Naive thymus-derived CD4-positive, alpha-beta T cell (primary cell): ENCODE data around the gene CXCL10. TPM values are rescaled to one million over a fixed set of nuclear protein-coding genes. Genes with fewer than 3 reads are reported as not detected.
A peak's percentile ranks its signal among the peaks of the same experiment; 100 is the strongest.

Experiments used
- ATAC-seq: fragments of 150-1000 bp; cut with Tn5 transposase; 2 replicates; pipeline ENCODE4 v1.10.0; 2021; ENCODE audit warnings: mild to moderate bottlenecking, moderate library complexity
- CTCF ChIA-PET: fragments of 350-600 bp; sonication (Branson Sonifier 250); formaldehyde crosslinking; loops from one replicate; lab custom pipeline; 2021; ENCODE audit warnings: antibody characterized with exemption; lab: Charles Lee
- POLR2A ChIA-PET: fragments of 350-600 bp; sonication (Branson Sonifier 250); formaldehyde crosslinking; loops from one replicate; lab custom pipeline; 2021; ENCODE audit warnings: antibody characterized with exemption, inconsistent platforms; lab: Charles Lee
- DNase-seq, 9 donors: peaks; one replicate each; pipeline versions ENCODE4 v3.0.0 to v3.0.0-alpha.2; 2020 to 2022; ENCODE audit warnings: mixed read lengths in 1 of 9
- H3K27ac ChIP-seq: one replicate; pipeline ENCODE4 v1.7.0; 2013; ENCODE audit warnings: mild to moderate bottlenecking, low read depth, low read length, moderate library complexity
- H3K27me3 ChIP-seq, 2 donors: one replicate each; pipeline ENCODE4 v1.7.0; 2013; ENCODE audit warnings: low read length in 2 of 2, mild to moderate bottlenecking in 2 of 2, moderate library complexity in 2 of 2; ENCODE audit not compliant: control insufficient read depth in 2 of 2, insufficient read depth in 2 of 2
- H3K36me3 ChIP-seq, 3 experiments: 1 replicate in 2 of 3; 2 replicates in 1 of 3; pipeline ENCODE4 v1.7.0; 2013; ENCODE audit warnings: low read length in 3 of 3, mild to moderate bottlenecking in 3 of 3, moderate library complexity in 1 of 3; ENCODE audit not compliant: insufficient read depth in 3 of 3, control insufficient read depth in 2 of 3
- H3K4me1 ChIP-seq, 2 donors: one replicate each; pipeline ENCODE4 v1.7.0; 2013; ENCODE audit warnings: low read length in 2 of 2, mild to moderate bottlenecking in 2 of 2, moderate library complexity in 1 of 2; ENCODE audit not compliant: control insufficient read depth in 2 of 2, insufficient read depth in 2 of 2
- H3K4me3 ChIP-seq: 2 replicates; pipeline ENCODE4 v1.7.0; 2013; ENCODE audit warnings: mild to moderate bottlenecking, low read length
- H3K9me3 ChIP-seq, 3 experiments: 1 replicate in 2 of 3; 2 replicates in 1 of 3; pipeline ENCODE4 v1.7.0; 2013; ENCODE audit warnings: low read length in 3 of 3; ENCODE audit not compliant: control insufficient read depth in 2 of 3
- H3K27ac Mint-ChIP-seq, 9 donors: one replicate each; pipeline ENCODE4 v1.8.0; 2020 to 2022; ENCODE audit warnings: mixed read lengths in 9 of 9, mild to moderate bottlenecking in 8 of 9, moderate library complexity in 5 of 9, inconsistent platforms in 2 of 9
- H3K27me3 Mint-ChIP-seq, 5 donors: one replicate each; pipeline ENCODE4 v1.8.0; 2021 to 2022; ENCODE audit warnings: mixed read lengths in 5 of 5, mild to moderate bottlenecking in 1 of 5
- H3K36me3 Mint-ChIP-seq, 5 donors: one replicate each; pipeline ENCODE4 v1.8.0; 2020 to 2022; ENCODE audit warnings: mixed read lengths in 5 of 5, mild to moderate bottlenecking in 3 of 5, inconsistent platforms in 1 of 5
- H3K4me1 Mint-ChIP-seq, 7 donors: one replicate each; pipeline ENCODE4 v1.8.0; 2020 to 2022; ENCODE audit warnings: mixed read lengths in 7 of 7, mild to moderate bottlenecking in 3 of 7, inconsistent platforms in 1 of 7
- H3K4me3 Mint-ChIP-seq, 10 donors: one replicate each; pipeline ENCODE4 v1.8.0; 2020 to 2022; ENCODE audit warnings: mild to moderate bottlenecking in 10 of 10, mixed read lengths in 10 of 10, moderate library complexity in 6 of 10, inconsistent platforms in 2 of 10
- H3K9me3 Mint-ChIP-seq, 11 donors: one replicate each; pipeline ENCODE4 v1.8.0; 2020 to 2022; ENCODE audit warnings: mixed read lengths in 11 of 11, mild to moderate bottlenecking in 4 of 11, inconsistent platforms in 1 of 11, moderate library complexity in 1 of 11
- intact Hi-C, 2 donors: fragments of 100-400 bp; cut with micrococcal nuclease; formaldehyde crosslinking; loops; one replicate each; pipeline ENCODE4 v1.15.1; 2023
- polyA plus RNA-seq, 2 donors: library from polyadenylated mRNA; unstranded; fragments of 300-500 nt; fragmentation: Illumina TruSeq; gene quantifications; one replicate each; pipeline ENCODE4 v1.2.3, GENCODE V29; 2021
- total RNA-seq, 6 experiments: library from RNA in 5 of 6; stranded (reverse) in 5 of 6; gene quantifications; 1 replicate in 5 of 6; 2 replicates in 1 of 6; pipeline ENCODE4 v1.2.3 and lab custom pipeline; 2021 to 2026

The CXCL10 gene
- total RNA-seq (1 to 10 TPM in 1 of 5 experiments, under 1 TPM in 1, not detected in 3; 0.32 to 2.3 TPM), polyA plus RNA-seq (not detected), total RNA-seq (lab: John Stamatoyannopoulos, UW) (not detected)

- H3K4me3 ChIP-seq: no peak within 1 kb of the TSS
- Mint-ChIP-seq H3K9me3 (no peaks in the 10 kb centered on the region), H3K27me3 (no peaks in the 10 kb centered on the region), H3K36me3 (peaks cover 0 to 8% (median 0%) of the 10 kb centered on the region in 5 donors), H3K27ac (peak within 1 kb of the TSS in 1 of 9 donors; percentile 21), H3K4me1 (peaks cover 8 to 27% (median 22%) of the 10 kb centered on the region in 7 donors), H3K4me3 (peak within 1 kb of the TSS in 1 of 10 donors; percentile 4)
- intact Hi-C loops: loop anchor here in 1 of 2 donors (2.0 kb wide), 1 partner anchor 13 kb away; the partner anchor contains the start of gene CXCL11
- no peaks in the 10 kb centered on the region for H3K9me3 ChIP-seq
- ATAC-seq (peak; percentile 54), DNase-seq (peak in 1 of 9 donors; percentile 2)
- no peak within 1 kb of the TSS for H3K27ac ChIP-seq
- no peaks in the 10 kb centered on the region for H3K27me3 ChIP-seq
- H3K4me1 ChIP-seq: no peaks in the 10 kb centered on the region
- POLR2A ChIA-PET: no interaction called here
- no peaks in the 10 kb centered on the region for H3K36me3 ChIP-seq
- CTCF ChIA-PET: no interaction called here
These were observed at the start of gene CXCL10 for GRCh38 chr4:76023389-76023788. Gene CXCL10 (minus strand): TSS chr4:76023497. CDS start chr4:76023431, 66 bp downstream.

GRCh38 chr4:76072760-76073159 is 49.5 kb upstream of the CXCL10 start:
- DNase-seq: no peak
- H3K4me1 ChIP-seq: no peaks in the 10 kb centered on the region
- no peaks in the 10 kb centered on the region for H3K27me3 ChIP-seq
- H3K36me3 ChIP-seq: no peaks in the 10 kb centered on the region
- Mint-ChIP-seq H3K36me3 (no peaks in the 10 kb centered on the region), H3K4me3 (no peak overlapping the region), H3K27ac (no peak overlapping the region), H3K9me3 (no peaks in the 10 kb centered on the region), H3K27me3 (peaks cover 0 to 5% (median 0%) of the 10 kb centered on the region in 5 donors), H3K4me1 (no peaks in the 10 kb centered on the region)
- H3K4me3 ChIP-seq: no peak overlapping the region
- ChIA-PET CTCF (no interaction called here), POLR2A (no interaction called here)
- no peak overlapping the region for H3K27ac ChIP-seq
- H3K9me3 ChIP-seq: no peaks in the 10 kb centered on the region
- intact Hi-C loops: no loop called here
- ATAC-seq: no peak

GRCh38 chr4:76067652-76068286 is 44.5 kb upstream of the CXCL10 start:
- H3K27me3 Mint-ChIP-seq: peaks cover 0 to 7% (median 0%) of the 10 kb centered on the region in 5 donors
- Histone ChIP-seq H3K36me3 (no peaks in the 10 kb centered on the region), H3K27ac (no peak overlapping the region), H3K27me3 (no peaks in the 10 kb centered on the region), H3K9me3 (no peaks in the 10 kb centered on the region), H3K4me3 (no peak overlapping the region), H3K4me1 (no peaks in the 10 kb centered on the region)
- peak; percentile 30 to 72 (median 61) for DNase-seq
- ChIA-PET POLR2A (no interaction called here), CTCF (interaction anchor here (1.0 to 1.9 kb wide), 5 partner anchors 9 to 173 kb away, joined by 3 to 10 read pairs (median 5); no protein-coding TSS in a partner anchor)
- no peaks in the 10 kb centered on the region for H3K9me3 Mint-ChIP-seq
- H3K36me3 Mint-ChIP-seq: no peaks in the 10 kb centered on the region
- H3K27ac Mint-ChIP-seq: no peak overlapping the region
- no peaks in the 10 kb centered on the region for H3K4me1 Mint-ChIP-seq
- intact Hi-C loops: loop anchor here (1.0 to 5.0 kb wide), 5 partner anchors 72 to 172 kb away; no protein-coding TSS in a partner anchor
- ATAC-seq: peak; percentile 93
- H3K4me3 Mint-ChIP-seq: no peak overlapping the region

GRCh38 chr4:76066546-76066945 is 43.2 kb upstream of the CXCL10 start:
- H3K9me3 ChIP-seq: no peaks in the 10 kb centered on the region
- intact Hi-C loops: loop anchor here in 1 of 2 donors (5.0 kb wide), 1 partner anchor 169 kb away; no protein-coding TSS in a partner anchor
- H3K4me3 ChIP-seq: no peak overlapping the region
- Mint-ChIP-seq H3K27ac (no peak overlapping the region), H3K4me1 (peaks cover 0 to 3% (median 0%) of the 10 kb centered on the region in 7 donors), H3K36me3 (no peaks in the 10 kb centered on the region), H3K27me3 (peaks cover 0 to 7% (median 0%) of the 10 kb centered on the region in 5 donors), H3K9me3 (no peaks in the 10 kb centered on the region), H3K4me3 (no peak overlapping the region)
- ATAC-seq (no peak), DNase-seq (no peak)
- H3K36me3 ChIP-seq: no peaks in the 10 kb centered on the region
- ChIA-PET CTCF (interaction anchor here (0.7 to 1.9 kb wide), 8 partner anchors 10 to 232 kb away, joined by 3 to 10 read pairs (median 4); no protein-coding TSS in a partner anchor), POLR2A (no interaction called here)
- no peaks in the 10 kb centered on the region for H3K27me3 ChIP-seq
- H3K4me1 ChIP-seq: no peaks in the 10 kb centered on the region
- no peak overlapping the region for H3K27ac ChIP-seq

- ATAC-seq: peak; percentile 54
- H3K4me3 Mint-ChIP-seq: no peak overlapping the region
- POLR2A ChIA-PET: no interaction called here
These were observed 38.7 kb upstream of the CXCL10 start for GRCh38 chr4:76061982-76062381.

GRCh38 chr4:76061421-76061820 is 38.1 kb upstream of the CXCL10 start:
- no peaks in the 10 kb centered on the region for H3K9me3 Mint-ChIP-seq
- Histone ChIP-seq H3K36me3 (no peaks in the 10 kb centered on the region), H3K27ac (no peak overlapping the region), H3K9me3 (no peaks in the 10 kb centered on the region), H3K4me1 (no peaks in the 10 kb centered on the region), H3K27me3 (no peaks in the 10 kb centered on the region), H3K4me3 (no peak overlapping the region)
- CTCF ChIA-PET: interaction anchor here (0.6 to 1.0 kb wide), 3 partner anchors 32 to 137 kb away, joined by 3 to 4 read pairs (median 3); no protein-coding TSS in a partner anchor
- H3K27me3 Mint-ChIP-seq: peaks cover 0 to 8% (median under 1%) of the 10 kb centered on the region in 5 donors
- intact Hi-C loops: no loop called here
- ATAC-seq (no peak), DNase-seq (no peak)
- no peaks in the 10 kb centered on the region for H3K36me3 Mint-ChIP-seq
- no peak overlapping the region for H3K27ac Mint-ChIP-seq
- peaks cover 0 to 42% (median 0%) of the 10 kb centered on the region in 7 donors for H3K4me1 Mint-ChIP-seq
- POLR2A ChIA-PET: no interaction called here
- H3K4me3 Mint-ChIP-seq: no peak overlapping the region

More at GRCh38 chr4:76061982-76062381, 38.7 kb upstream of the CXCL10 start:
- Histone ChIP-seq H3K27ac (no peak overlapping the region), H3K27me3 (no peaks in the 10 kb centered on the region), H3K36me3 (no peaks in the 10 kb centered on the region), H3K9me3 (no peaks in the 10 kb centered on the region), H3K4me1 (no peaks in the 10 kb centered on the region), H3K4me3 (no peak overlapping the region)
- intact Hi-C loops: no loop called here
- DNase-seq: no peak
- no peaks in the 10 kb centered on the region for H3K36me3 Mint-ChIP-seq
- peaks cover 0 to 42% (median 0%) of the 10 kb centered on the region in 7 donors for H3K4me1 Mint-ChIP-seq
- peaks cover 0 to 7% (median 0%) of the 10 kb centered on the region in 5 donors for H3K27me3 Mint-ChIP-seq
- no peak overlapping the region for H3K27ac Mint-ChIP-seq
- no peaks in the 10 kb centered on the region for H3K9me3 Mint-ChIP-seq
- CTCF ChIA-PET: interaction anchor here (0.6 to 1.0 kb wide), 2 partner anchors 32 to 67 kb away, joined by 3 to 4 read pairs; no protein-coding TSS in a partner anchor
